Tibial artery (tissue), 4 donors: ENCODE measurements around the gene ADAM12.

ENCODE experiments used
- DNase-seq, 2 donors: peaks; one replicate each; pipeline ENCODE4 v3.0.0-alpha.2; 2019
- H3K27ac ChIP-seq, 2 donors: fragments of 200-600 bp; sonication (generic) in 1 of 2; 1 replicate in 1 of 2; 2 replicates in 1 of 2; pipeline ENCODE4 v1.5.1; 2018 to 2019; ENCODE audit warnings: mild to moderate bottlenecking in 1 of 2
- H3K27me3 ChIP-seq, 2 donors: fragments of 200-600 bp; sonication (generic) in 1 of 2; one replicate each; pipeline versions ENCODE4 v1.5.1 to v1.6.0; 2016 to 2019
- H3K36me3 ChIP-seq, 3 donors: fragments of 200-600 bp; sonication (generic) in 2 of 3; one replicate each; pipeline ENCODE4 v1.5.1; 2016 to 2019; ENCODE audit warnings: mild to moderate bottlenecking in 2 of 3
- H3K4me1 ChIP-seq, 4 donors: fragments of 200-600 bp; sonication (generic) in 2 of 4; 1 replicate in 3 of 4; 2 replicates in 1 of 4; pipeline ENCODE4 v1.5.1; 2016 to 2019
- H3K4me3 ChIP-seq, 2 donors: fragments of 200-600 bp; sonication (generic) in 1 of 2; 1 replicate in 1 of 2; 2 replicates in 1 of 2; pipeline ENCODE4 v1.5.1; 2018 to 2019; ENCODE audit warnings: mild to moderate bottlenecking in 2 of 2
- H3K9me3 ChIP-seq, 3 donors: fragments of 200-600 bp; sonication (generic) in 1 of 3; one replicate each; pipeline ENCODE4 v1.5.1; 2016 to 2019
- CTCF ChIP-seq, 2 experiments: fragments of 200-600 bp in 1 of 2; fragments of 450-650 bp in 1 of 2; IDR thresholded peaks; one replicate each; pipeline ENCODE4 v1.5.1; 2017 to 2019; ENCODE audit warnings: antibody characterized with exemption in 2 of 2, mild to moderate bottlenecking in 1 of 2, moderate library complexity in 1 of 2
- intact Hi-C: fragments of 100-400 bp; cut with DNase I; formaldehyde crosslinking; loops from one replicate; pipeline ENCODE4 v1.15.0; 2023; ENCODE audit warnings: low total_unique reads

Gene ADAM12

GRCh38 chr10:126341491-126341890, 46.8 kb downstream of the ADAM12 start:
- Histone ChIP-seq H3K27ac (no peak overlapping the region), H3K4me3 (no peak overlapping the region), H3K9me3 (no peaks in the 10 kb centered on the region), H3K27me3 (no peaks in the 10 kb centered on the region), H3K4me1 (no peaks in the 10 kb centered on the region), H3K36me3 (no peaks in the 10 kb centered on the region)
- DNase-seq: no peak
- TF ChIP-seq CTCF (IDR thresholded peaks at IDR 0.05): no peak
- intact Hi-C loops: no loop called here

- intact Hi-C loops: no loop called here
- H3K36me3 ChIP-seq: no peaks in the 10 kb centered on the region
- H3K27me3 ChIP-seq: no peaks in the 10 kb centered on the region
- TF ChIP-seq CTCF (IDR thresholded peaks at IDR 0.05): no peak
- no peaks in the 10 kb centered on the region for H3K9me3 ChIP-seq
- H3K4me3 ChIP-seq: no peak overlapping the region
- no peaks in the 10 kb centered on the region for H3K4me1 ChIP-seq
- no peak overlapping the region for H3K27ac ChIP-seq
- no peak for DNase-seq
These were observed 50.9 kb downstream of the ADAM12 start for GRCh38 chr10:126337251-126337810.

- TF ChIP-seq CTCF (IDR thresholded peaks at IDR 0.05): no peak
- Histone ChIP-seq H3K4me1 (no peaks in the 10 kb centered on the region), H3K4me3 (no peak overlapping the region), H3K27ac (no peak overlapping the region), H3K9me3 (no peaks in the 10 kb centered on the region), H3K27me3 (no peaks in the 10 kb centered on the region), H3K36me3 (no peaks in the 10 kb centered on the region)
- no peak for DNase-seq
- intact Hi-C loops: no loop called here
These were observed 51.5 kb downstream of the ADAM12 start for GRCh38 chr10:126336801-126337200.

GRCh38 chr10:126334272-126334671, 54.0 kb downstream of the ADAM12 start:
- no peak overlapping the region for H3K4me3 ChIP-seq
- H3K27ac ChIP-seq: no peak overlapping the region
- H3K36me3 ChIP-seq: no peaks in the 10 kb centered on the region
- no peaks in the 10 kb centered on the region for H3K9me3 ChIP-seq
- H3K4me1 ChIP-seq: no peaks in the 10 kb centered on the region
- no peak for DNase-seq
- no peak for TF ChIP-seq CTCF (IDR thresholded peaks at IDR 0.05)
- no peaks in the 10 kb centered on the region for H3K27me3 ChIP-seq
- intact Hi-C loops: no loop called here

- intact Hi-C loops: no loop called here
- DNase-seq: no peak
- TF ChIP-seq CTCF (IDR thresholded peaks at IDR 0.05): no peak
- Histone ChIP-seq H3K4me1 (no peaks in the 10 kb centered on the region), H3K27ac (no peak overlapping the region), H3K27me3 (no peaks in the 10 kb centered on the region), H3K4me3 (no peak overlapping the region), H3K9me3 (no peaks in the 10 kb centered on the region), H3K36me3 (no peaks in the 10 kb centered on the region)
These were observed 55.7 kb downstream of the ADAM12 start for GRCh38 chr10:126332576-126332975.

GRCh38 chr10:126331101-126331500, 57.2 kb downstream of the ADAM12 start:
- intact Hi-C loops: no loop called here
- no peak for DNase-seq
- no peak overlapping the region for H3K27ac ChIP-seq

More at GRCh38 chr10:126331101-126331500, 57.2 kb downstream of the ADAM12 start:
- H3K36me3 ChIP-seq: no peaks in the 10 kb centered on the region
- H3K27me3 ChIP-seq: no peaks in the 10 kb centered on the region
- H3K4me1 ChIP-seq: no peaks in the 10 kb centered on the region
- no peaks in the 10 kb centered on the region for H3K9me3 ChIP-seq
- H3K4me3 ChIP-seq: no peak overlapping the region
- TF ChIP-seq CTCF (IDR thresholded peaks at IDR 0.05): no peak
